ENCODE measurements around the gene L3MBTL3. TPM values are rescaled to one million over a fixed set of nuclear protein-coding genes. Genes with fewer than 3 reads are reported as not detected.

L3MBTL3 gene
- total and polyA plus RNA-seq, 10 of the 15 experiments (the other 5 are each of a cell fraction or from before 2014, with no cell fraction given), result 0.71 to 9.4 (median 6.2) TPM

- TF ChIP-seq SKIL (IDR thresholded peaks at IDR 0.05; ENCODE audit: low read depth, poor library complexity, severe bottlenecking), result no peak
- TF ChIP-seq HDAC2 (IDR thresholded peaks at IDR 0.05), result no peak
Observed at GRCh38 chr6:129969064-129969463, 49.3 kb upstream of the L3MBTL3 start (continued).

DNA sequence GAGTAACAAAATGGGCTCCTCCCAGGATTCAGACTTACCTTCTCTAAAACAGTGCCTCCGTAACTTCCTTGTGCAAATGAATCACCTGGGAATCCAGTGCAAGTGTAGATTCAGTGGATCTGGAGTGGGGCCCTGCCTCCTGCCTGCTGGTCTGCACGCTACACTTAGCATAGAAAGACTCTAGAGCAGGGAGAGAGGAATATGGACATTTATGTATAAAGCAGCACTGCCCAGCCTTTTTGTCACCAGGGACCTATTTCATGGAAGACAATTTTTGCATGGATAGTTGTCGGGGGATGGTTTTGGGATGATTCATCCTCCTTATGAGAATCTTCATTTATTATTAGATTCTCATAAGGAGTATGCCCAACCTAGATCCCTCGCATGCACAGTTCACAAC lies 42.3 kb upstream of the L3MBTL3 start:
- BruUV-seq (replicated peaks), result no TSS peak
- Histone ChIP-seq H3K9me3 (replicated peaks; ENCODE audit: control insufficient read depth, insufficient read depth, low read length) (no peaks in the 10 kb centered on the region; the same call in 2 of the 3 replicates), H3K79me2 (ENCODE audit: control insufficient read depth, insufficient read depth, low read length) (no peaks in the 10 kb centered on the region), H2AFZ (ENCODE audit: control insufficient read depth, low read depth, low read length) (no peak overlapping the region), H3K27me3 (replicated peaks in 1 of 2; ENCODE audit: control insufficient read depth in 2 of 2, insufficient read depth in 2 of 2, low read length in 1 of 2) (peaks cover 0 to 3% of the 10 kb centered on the region in 2 experiments; a peak in 2 of 4 replicates), H3K36me3 (ENCODE audit: control insufficient read depth in 2 of 2, insufficient read depth in 2 of 2, low read length in 1 of 2) (no peaks in the 10 kb centered on the region), H3K4me2 (ENCODE audit: control insufficient read depth, insufficient read depth) (no peak overlapping the region), H3K27ac (ENCODE audit: control insufficient read depth, insufficient read depth) (no peak overlapping the region), H3K4me3 (no peak overlapping the region), H3K4me1 (ENCODE audit: control insufficient read depth, insufficient read depth, low read length) (no peaks in the 10 kb centered on the region), H3K9ac (ENCODE audit: control insufficient read depth, insufficient read depth, low read length) (no peak overlapping the region), H4K20me1 (ENCODE audit: control insufficient read depth, insufficient read depth) (no peaks in the 10 kb centered on the region)
- DNase-seq (ENCODE audit: low read depth, low spot score) (no peak), FAIRE-seq (no peak), ATAC-seq (no peak)
- WGBS (ENCODE audit: insufficient coverage, insufficient replicate concordance, low lambda C conversion rate, missing lambda C conversion rate), result 42% methylated on average over 4 of the region's 4 CpGs
- CTCF ChIA-PET, result no interaction called here
- POLR2A ChIA-PET, result no interaction called here
- RAD21 ChIA-PET (ENCODE audit: unreplicated experiment), result no interaction called here
- in situ Hi-C loops (cut with MboI) (no loop called here), intact Hi-C loops (cut with micrococcal nuclease; ENCODE audit: unreplicated experiment) (no loop called here)
- TF ChIP-seq EZH2 (IDR thresholded peaks at IDR 0.05; ENCODE audit: borderline replicate concordance, control insufficient read depth, low read depth, low read length), result no peak
- TF ChIP-seq, protein P1, sequence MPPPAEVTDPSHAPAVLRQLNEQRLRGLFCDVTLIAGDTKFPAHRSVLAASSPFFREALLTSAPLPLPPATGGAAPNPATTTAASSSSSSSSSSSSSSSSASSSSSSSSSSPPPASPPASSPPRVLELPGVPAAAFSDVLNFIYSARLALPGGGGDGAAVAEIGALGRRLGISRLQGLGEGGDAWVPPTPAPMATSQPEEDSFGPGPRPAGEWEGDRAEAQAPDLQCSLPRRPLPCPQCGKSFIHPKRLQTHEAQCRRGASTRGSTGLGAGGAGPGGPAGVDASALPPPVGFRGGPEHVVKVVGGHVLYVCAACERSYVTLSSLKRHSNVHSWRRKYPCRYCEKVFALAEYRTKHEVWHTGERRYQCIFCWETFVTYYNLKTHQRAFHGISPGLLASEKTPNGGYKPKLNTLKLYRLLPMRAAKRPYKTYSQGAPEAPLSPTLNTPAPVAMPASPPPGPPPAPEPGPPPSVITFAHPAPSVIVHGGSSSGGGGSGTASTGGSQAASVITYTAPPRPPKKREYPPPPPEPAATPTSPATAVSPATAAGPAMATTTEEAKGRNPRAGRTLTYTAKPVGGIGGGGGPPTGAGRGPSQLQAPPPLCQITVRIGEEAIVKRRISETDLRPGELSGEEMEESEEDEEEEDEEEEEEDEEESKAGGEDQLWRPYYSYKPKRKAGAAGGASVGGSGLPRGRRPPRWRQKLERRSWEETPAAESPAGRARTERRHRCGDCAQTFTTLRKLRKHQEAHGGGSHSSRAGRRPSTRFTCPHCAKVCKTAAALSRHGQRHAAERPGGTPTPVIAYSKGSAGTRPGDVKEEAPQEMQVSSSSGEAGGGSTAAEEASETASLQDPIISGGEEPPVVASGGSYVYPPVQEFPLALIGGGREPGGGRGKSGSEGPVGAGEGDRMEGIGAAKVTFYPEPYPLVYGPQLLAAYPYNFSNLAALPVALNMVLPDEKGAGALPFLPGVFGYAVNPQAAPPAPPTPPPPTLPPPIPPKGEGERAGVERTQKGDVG (CRISPR knock-in tag; IDR thresholded peaks at IDR 0.05), result no peak
- TF ChIP-seq SMC3 (IDR thresholded peaks at IDR 0.05; ENCODE audit: borderline replicate concordance, low read length), result no peak
- no peak for TF ChIP-seq YBX1 (IDR thresholded peaks at IDR 0.05)
- no peak for TF ChIP-seq TBL1XR1 (IDR thresholded peaks at IDR 0.05; ENCODE audit: low read depth, low read length)
- no peak for TF ChIP-seq WRNIP1 (IDR thresholded peaks at IDR 0.05; ENCODE audit: borderline replicate concordance, low read depth, low read length)
- no peak for TF ChIP-seq RAD51 (IDR thresholded peaks at IDR 0.05)
- TF ChIP-seq YY1 (IDR thresholded peaks at IDR 0.05; ENCODE audit: low read depth, low read length), result no peak
- no peak for TF ChIP-seq MYB (IDR thresholded peaks at IDR 0.05; ENCODE audit: borderline replicate concordance, low read depth, low read length)
- TF ChIP-seq SIX5 (IDR thresholded peaks at IDR 0.05; ENCODE audit: low read depth, low read length, severe bottlenecking), result no peak
- TF ChIP-seq, protein P2, sequence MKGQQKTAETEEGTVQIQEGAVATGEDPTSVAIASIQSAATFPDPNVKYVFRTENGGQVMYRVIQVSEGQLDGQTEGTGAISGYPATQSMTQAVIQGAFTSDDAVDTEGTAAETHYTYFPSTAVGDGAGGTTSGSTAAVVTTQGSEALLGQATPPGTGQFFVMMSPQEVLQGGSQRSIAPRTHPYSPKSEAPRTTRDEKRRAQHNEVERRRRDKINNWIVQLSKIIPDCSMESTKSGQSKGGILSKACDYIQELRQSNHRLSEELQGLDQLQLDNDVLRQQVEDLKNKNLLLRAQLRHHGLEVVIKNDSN (IDR thresholded peaks at IDR 0.05; ENCODE audit: borderline replicate concordance, extremely low read length, insufficient read depth, low read depth, low read length), result no peak
- TF ChIP-seq, protein P3, sequence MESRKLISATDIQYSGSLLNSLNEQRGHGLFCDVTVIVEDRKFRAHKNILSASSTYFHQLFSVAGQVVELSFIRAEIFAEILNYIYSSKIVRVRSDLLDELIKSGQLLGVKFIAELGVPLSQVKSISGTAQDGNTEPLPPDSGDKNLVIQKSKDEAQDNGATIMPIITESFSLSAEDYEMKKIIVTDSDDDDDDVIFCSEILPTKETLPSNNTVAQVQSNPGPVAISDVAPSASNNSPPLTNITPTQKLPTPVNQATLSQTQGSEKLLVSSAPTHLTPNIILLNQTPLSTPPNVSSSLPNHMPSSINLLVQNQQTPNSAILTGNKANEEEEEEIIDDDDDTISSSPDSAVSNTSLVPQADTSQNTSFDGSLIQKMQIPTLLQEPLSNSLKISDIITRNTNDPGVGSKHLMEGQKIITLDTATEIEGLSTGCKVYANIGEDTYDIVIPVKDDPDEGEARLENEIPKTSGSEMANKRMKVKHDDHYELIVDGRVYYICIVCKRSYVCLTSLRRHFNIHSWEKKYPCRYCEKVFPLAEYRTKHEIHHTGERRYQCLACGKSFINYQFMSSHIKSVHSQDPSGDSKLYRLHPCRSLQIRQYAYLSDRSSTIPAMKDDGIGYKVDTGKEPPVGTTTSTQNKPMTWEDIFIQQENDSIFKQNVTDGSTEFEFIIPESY (IDR thresholded peaks at IDR 0.05), result no peak
- SMC1A ChIA-PET (ENCODE audit: uncharacterized antibody, unreplicated experiment), result no interaction called here
